ENCODE data around the gene CBFA2T2.
A peak's percentile ranks its signal among the peaks of the same experiment; 100 is the strongest.
"Not testable (repeated sequence)": the region's sequence is repeated elsewhere in the genome, so short reads cannot be mapped to it uniquely, and the experiment has no call there.

Gene CBFA2T2

GRCh38 chr20:33573268-33573667, 83.4 kb downstream of the CBFA2T2 start:
- not testable (repeated sequence) for DNase-seq (ENCODE audit: low read depth in 2 of 2)

DNA sequence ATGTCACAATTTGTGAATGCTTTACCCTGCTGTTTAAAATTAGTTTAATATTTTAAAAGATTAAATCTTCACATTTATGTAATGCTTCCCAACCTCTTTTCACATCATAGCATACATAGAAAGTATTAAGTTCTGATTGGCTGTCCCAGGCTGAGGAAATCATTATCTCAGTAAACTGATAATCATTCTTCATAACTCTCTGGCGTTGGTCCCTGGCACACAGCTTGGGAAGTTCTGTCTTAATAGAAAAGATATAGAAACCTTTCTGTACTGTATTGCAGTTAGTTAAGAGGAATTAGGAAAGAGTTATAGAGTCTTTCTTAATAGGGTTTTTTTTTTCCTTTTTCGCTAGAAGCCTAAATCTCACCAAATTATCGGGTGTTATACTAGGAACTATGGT, 85.4 kb downstream of the CBFA2T2 start:
- no peak for DNase-seq (ENCODE audit: low read depth in 2 of 2)

- DNase-seq (ENCODE audit: low read depth in 2 of 2) = no peak
These were observed 86.7 kb downstream of the CBFA2T2 start for GRCh38 chr20:33576432-33577125.

GRCh38 chr20:33578510-33578909, 88.6 kb downstream of the CBFA2T2 start:
- peak; percentile 63 for DNase-seq (ENCODE audit: low read depth in 2 of 2)

DNA sequence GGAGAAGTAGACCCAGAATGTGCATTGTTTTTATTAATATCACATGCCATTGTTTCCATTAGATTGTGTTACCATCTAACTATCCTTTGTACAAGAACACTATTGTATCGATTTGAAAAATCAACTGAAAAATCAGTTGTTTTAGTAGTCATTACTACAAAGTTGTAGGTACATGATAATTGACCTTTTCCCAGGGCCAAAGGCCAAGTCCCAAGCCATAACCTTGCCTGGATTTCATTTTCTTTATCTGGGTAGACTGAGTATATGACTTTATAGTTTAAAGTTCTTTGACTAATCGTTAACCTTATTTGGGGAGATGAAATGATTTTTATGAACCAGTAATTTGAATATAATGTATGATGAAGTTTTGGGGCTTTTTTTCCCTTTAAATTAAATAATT, 93.2 kb downstream of the CBFA2T2 start:
- DNase-seq (ENCODE audit: low read depth in 2 of 2) = no peak

- DNase-seq (ENCODE audit: low read depth in 2 of 2) = no peak
These were observed 95.1 kb downstream of the CBFA2T2 start for GRCh38 chr20:33584976-33585375.

GRCh38 chr20:33585413-33585812, 95.5 kb downstream of the CBFA2T2 start:
- no peak for DNase-seq (ENCODE audit: low read depth in 2 of 2)

DNA sequence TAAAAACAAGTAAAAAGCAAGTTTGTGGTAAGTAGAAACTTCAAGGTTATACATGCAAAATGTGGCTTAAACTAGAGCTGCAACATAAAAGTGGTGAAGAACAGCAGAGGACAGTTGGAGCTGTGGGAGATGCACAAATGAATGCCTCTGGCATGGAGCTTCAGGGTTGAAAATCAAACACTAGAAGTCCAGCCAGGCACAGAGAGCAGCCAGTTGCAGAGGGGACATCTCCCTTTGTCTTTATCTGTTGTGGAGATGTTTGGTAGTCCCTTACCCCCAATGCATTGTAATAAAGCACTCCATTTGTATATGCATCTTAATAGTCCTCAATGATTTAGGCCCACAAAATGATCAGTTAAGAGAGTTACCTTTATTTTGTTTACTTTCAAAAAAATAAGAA, 99.2 kb downstream of the CBFA2T2 start:
- DNase-seq (ENCODE audit: low read depth in 2 of 2) = no peak

DNA sequence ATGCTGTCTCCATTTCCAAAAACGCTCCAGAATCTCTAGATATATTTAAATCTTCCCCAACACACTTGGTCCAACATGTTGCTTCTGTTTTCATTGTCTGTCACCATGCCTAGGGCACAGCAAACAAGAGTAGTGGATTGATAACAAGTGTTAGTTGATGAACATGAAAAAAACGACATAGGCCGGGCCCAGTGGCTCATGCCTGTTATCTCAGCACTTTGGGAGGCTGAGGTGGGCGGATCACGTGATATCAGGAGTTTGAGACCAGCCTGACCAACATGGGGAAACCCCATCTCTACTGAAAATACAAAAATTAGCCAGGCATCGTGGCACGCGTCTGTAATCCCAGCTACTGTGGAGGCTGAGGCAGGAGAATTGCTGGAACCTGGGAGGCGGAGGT, 102.0 kb downstream of the CBFA2T2 start:
- DNase-seq (ENCODE audit: low read depth in 2 of 2) = not testable (repeated sequence)

DNA sequence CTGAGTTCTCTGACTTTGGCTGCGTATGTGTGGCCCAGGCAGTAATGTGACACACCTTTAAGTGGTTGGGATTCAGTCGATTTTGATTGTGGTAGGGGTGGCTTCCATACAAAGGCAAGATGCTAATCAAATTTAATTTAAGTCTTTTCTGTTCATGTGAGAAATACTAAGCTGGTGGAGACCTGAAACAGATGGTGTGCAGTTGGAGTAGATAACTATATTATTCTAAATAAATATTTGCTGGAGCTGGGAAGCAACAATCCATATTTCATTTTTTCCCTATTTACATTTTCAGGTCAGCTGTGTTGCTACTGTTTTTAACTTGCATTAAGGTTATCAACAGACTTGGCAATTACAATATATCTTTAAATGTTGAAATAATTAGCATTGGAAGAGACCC, 104.8 kb downstream of the CBFA2T2 start:
- no peak for DNase-seq (ENCODE audit: low read depth in 2 of 2)

DNA sequence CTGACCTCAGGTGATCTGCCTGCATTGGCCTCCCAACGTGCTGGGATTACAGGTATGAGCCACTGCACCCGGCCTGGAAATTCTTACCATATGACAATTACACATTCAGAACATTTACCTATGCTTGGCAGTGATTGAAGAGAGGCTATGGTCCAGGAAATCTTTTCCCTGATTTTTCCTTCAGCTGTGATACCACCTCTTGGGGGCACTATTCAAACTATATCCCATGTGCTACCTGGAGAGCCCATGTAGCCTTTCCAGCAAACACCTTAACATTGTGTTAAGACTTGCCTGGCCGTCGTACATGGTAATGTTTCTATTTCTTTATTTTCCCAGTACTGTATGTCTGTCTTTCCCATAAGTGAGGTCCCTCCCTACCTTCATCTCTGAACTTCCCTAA, 110.5 kb downstream of the CBFA2T2 start:
- no peak for DNase-seq (ENCODE audit: low read depth in 2 of 2)

DNA sequence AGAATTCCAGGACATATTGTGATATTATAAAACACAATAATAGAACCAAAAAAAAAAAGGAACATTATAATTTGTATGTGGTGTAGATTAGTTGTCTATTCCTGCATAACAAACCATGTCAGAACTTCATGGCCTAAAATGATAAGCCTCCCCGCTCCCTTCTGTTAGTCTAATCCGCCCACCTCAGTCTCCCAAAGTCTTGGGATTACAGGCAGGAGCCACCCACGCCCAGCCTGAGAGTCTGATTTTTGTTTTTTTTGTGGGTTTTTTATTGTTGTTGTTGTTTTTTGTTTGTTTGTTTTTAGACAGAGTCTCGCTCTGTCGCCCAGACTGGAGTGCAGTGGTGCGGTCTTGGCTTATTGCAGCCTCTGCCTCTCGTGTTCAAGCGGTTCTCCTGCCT, 111.1 kb downstream of the CBFA2T2 start:
- no peak for DNase-seq (ENCODE audit: low read depth in 2 of 2)

GRCh38 chr20:33601861-33602260, 112.0 kb downstream of the CBFA2T2 start:
- DNase-seq (ENCODE audit: low read depth in 2 of 2) = no peak

DNA sequence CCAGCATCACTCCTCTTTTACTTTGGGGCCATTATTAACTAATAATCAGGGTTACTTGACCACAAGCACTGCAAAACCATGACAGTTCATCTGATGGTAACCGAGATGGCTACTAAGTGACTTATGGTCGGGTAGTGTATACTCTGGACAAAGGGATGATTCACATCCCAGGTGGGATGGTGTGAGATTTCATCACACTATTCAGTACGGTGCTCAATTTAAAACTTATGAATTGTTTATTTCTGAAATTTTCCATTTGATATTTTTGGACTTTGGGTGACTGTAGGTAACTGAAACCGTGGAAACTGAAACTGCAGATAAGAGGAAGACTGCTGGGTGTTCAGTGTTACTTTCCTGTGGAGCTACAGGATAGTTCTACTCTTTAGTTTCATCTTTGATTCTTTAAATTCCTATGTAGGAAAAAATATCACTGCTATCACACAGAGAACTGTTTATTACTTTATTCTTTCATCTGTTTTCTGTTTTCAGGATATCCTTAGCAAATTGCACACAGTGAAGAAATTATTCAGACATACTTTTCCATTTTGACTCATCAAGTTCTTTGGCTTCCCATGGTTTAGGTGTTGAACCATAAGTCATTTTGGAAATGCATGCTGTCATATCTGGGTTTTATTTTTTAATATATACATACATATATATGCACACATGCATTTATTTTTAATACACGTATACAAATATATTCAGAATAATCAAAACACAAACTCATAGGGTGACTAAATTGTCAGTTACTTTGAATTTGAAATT, 113.1 kb downstream of the CBFA2T2 start:
- DNase-seq (ENCODE audit: low read depth in 2 of 2) = no peak

GRCh38 chr20:33604084-33604990, 114.4 kb downstream of the CBFA2T2 start:
- no peak for DNase-seq (ENCODE audit: low read depth in 2 of 2)

GRCh38 chr20:33604991-33605370, 115.1 kb downstream of the CBFA2T2 start:
- no peak for DNase-seq (ENCODE audit: low read depth in 2 of 2)

DNA sequence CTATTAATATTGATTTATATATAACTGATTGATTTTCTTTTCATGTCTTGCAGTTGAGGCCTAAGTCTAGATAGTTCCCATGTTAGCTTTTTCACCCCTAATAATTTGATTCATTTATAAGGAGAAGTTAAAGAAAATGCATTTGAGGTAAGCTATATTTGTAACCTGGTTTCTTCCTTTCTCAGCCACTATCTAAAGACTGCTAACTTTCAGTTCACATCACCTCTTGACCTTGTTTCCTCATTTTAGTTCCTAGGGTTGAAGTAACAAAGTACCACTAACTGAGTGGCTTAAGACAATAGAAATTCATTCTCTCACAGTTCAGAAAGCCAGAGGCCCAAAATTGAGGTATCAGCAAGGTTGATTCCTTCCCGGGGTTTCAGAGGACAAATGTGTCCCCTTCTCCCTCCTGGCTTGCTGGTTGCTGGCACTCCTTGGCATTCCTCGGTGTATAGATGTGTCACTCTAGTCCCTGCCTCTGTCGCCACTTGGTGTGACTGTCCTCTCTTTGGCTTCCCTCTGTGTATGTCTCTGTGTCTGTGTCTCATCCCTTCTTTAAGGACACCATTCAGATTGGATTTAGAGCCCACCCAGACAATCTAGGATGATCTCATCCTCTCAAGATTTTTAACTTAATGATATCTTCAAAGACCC, 116.3 kb downstream of the CBFA2T2 start:
- DNase-seq (ENCODE audit: low read depth in 2 of 2) = no peak

GRCh38 chr20:33609504-33609903, 119.6 kb downstream of the CBFA2T2 start:
- no peak for DNase-seq (ENCODE audit: low read depth in 2 of 2)

- DNase-seq (ENCODE audit: low read depth in 2 of 2) = no peak
These were observed 121.2 kb downstream of the CBFA2T2 start for GRCh38 chr20:33611106-33611505.

DNA sequence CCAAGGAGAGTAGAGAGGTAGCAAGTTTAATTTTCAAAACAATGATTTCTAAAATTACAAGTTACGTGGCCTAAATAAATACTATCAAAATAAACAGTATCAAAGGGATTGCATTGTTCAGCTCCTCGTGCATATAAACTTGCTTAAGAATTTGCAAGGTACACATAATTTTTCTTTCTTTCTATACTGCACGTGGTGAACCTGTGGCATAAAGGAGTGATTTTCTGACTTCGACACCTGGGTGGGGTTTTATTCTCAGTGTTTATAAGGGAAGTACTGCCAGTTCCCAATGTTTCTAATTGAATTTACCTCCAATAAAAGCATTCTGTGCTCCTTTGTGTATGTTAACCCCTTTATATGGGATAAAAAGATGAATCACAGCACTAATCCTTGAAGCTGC, 122.1 kb downstream of the CBFA2T2 start:
- DNase-seq (ENCODE audit: low read depth in 2 of 2) = no peak

- DNase-seq (ENCODE audit: low read depth in 2 of 2) = no peak
These were observed 132.0 kb downstream of the CBFA2T2 start for GRCh38 chr20:33621717-33622400.

Data from fibroblast of skin of left biceps (primary cell).